ENCODE measurements around the gene EP300.

Gene EP300

GRCh38 chr22:41204992-41205900 is 112.9 kb downstream of the EP300 start, which contains the start of gene L3MBTL2:
L3MBTL2 (plus strand) TSS chr22:41205312; CDS start chr22:41205363, 51 bp downstream.
- DNase-seq (ENCODE audit: low read depth) = peak; percentile 91
- H3K4me3 ChIP-seq (ENCODE audit: control insufficient read depth, low read depth, low read length) = peak within 1 kb of the TSS; percentile 100
- TF ChIP-seq CTCF (conservative IDR thresholded peaks at IDR 0.05; ENCODE audit: control insufficient read depth, insufficient read depth, low read depth, low read length) = no peak

- no peak for DNase-seq (ENCODE audit: low read depth)
- no peak overlapping the region for H3K4me3 ChIP-seq (ENCODE audit: control insufficient read depth, low read depth, low read length)
- no peak for TF ChIP-seq CTCF (conservative IDR thresholded peaks at IDR 0.05; ENCODE audit: control insufficient read depth, insufficient read depth, low read depth, low read length)
Observed at GRCh38 chr22:41206719-41207118, 114.3 kb downstream of the EP300 start.

GRCh38 chr22:41215409-41215808 is 123.0 kb downstream of the EP300 start:
- H3K4me3 ChIP-seq (ENCODE audit: control insufficient read depth, low read depth, low read length) = no peak overlapping the region
- no peak for TF ChIP-seq CTCF (conservative IDR thresholded peaks at IDR 0.05; ENCODE audit: control insufficient read depth, insufficient read depth, low read depth, low read length)
- DNase-seq (ENCODE audit: low read depth) = no peak

- no peak for DNase-seq (ENCODE audit: low read depth)
- no peak overlapping the region for H3K4me3 ChIP-seq (ENCODE audit: control insufficient read depth, low read depth, low read length)
- TF ChIP-seq CTCF (conservative IDR thresholded peaks at IDR 0.05; ENCODE audit: control insufficient read depth, insufficient read depth, low read depth, low read length) = no peak
Observed at GRCh38 chr22:41215926-41216325, 123.5 kb downstream of the EP300 start.

- H3K4me3 ChIP-seq (ENCODE audit: control insufficient read depth, low read depth, low read length) = no peak overlapping the region
- DNase-seq (ENCODE audit: low read depth) = peak; percentile 28
- TF ChIP-seq CTCF (conservative IDR thresholded peaks at IDR 0.05; ENCODE audit: control insufficient read depth, insufficient read depth, low read depth, low read length) = no peak
Observed at GRCh38 chr22:41216984-41217383, 124.6 kb downstream of the EP300 start.

GRCh38 chr22:41217553-41218157 is 125.3 kb downstream of the EP300 start:
- peak overlapping the region; percentile 7 for H3K4me3 ChIP-seq (ENCODE audit: control insufficient read depth, low read depth, low read length)
- peak; percentile 77 for DNase-seq (ENCODE audit: low read depth)
- TF ChIP-seq CTCF (conservative IDR thresholded peaks at IDR 0.05; ENCODE audit: control insufficient read depth, insufficient read depth, low read depth, low read length) = no peak

Data from fibroblast of mammary gland (primary cell).